Stomach (tissue), 9 donors: Measurements from ENCODE around the gene MRM3. TPM values are rescaled to one million over a fixed set of nuclear protein-coding genes. Genes with fewer than 3 reads are reported as not detected.

Experiments used
- DNase-seq, 2 donors: peaks; one replicate each; pipeline versions ENCODE4 v3.0.0 to v3.0.0-alpha.2; 2013 to 2019
- H3K27ac ChIP-seq, 5 donors: fragments of 200-600 bp in 4 of 5; sonication (generic) in 4 of 5; one replicate each; pipeline ENCODE4 v1.5.1; 2013 to 2019; ENCODE audit warnings: mild to moderate bottlenecking in 1 of 5, moderate library complexity in 1 of 5
- H3K27me3 ChIP-seq, 3 donors: fragments of 200-600 bp; sonication (generic); one replicate each; pipeline ENCODE4 v1.5.1; 2017 to 2019; ENCODE audit warnings: mixed run types in 1 of 3
- H3K36me3 ChIP-seq, 4 donors: fragments of 200-600 bp; sonication (generic); 1 replicate in 3 of 4; 2 replicates in 1 of 4; pipeline ENCODE4 v1.5.1; 2016 to 2019
- H3K4me1 ChIP-seq, 4 donors: fragments of 200-600 bp; sonication (generic); one replicate each; pipeline ENCODE4 v1.5.1; 2016 to 2019
- H3K4me3 ChIP-seq, 4 donors: fragments of 200-600 bp; sonication (generic) in 3 of 4; one replicate each; pipeline ENCODE4 v1.5.1; 2016 to 2019; ENCODE audit warnings: mild to moderate bottlenecking in 1 of 4
- H3K9me3 ChIP-seq, 4 donors: fragments of 200-600 bp; sonication (generic); one replicate each; pipeline ENCODE4 v1.5.1; 2016 to 2019
- CTCF ChIP-seq, 7 experiments: fragments of 450-650 bp in 4 of 7; fragments of 200-600 bp in 3 of 7; sonication (generic) in 3 of 7; IDR thresholded peaks; one replicate each; pipeline ENCODE4 v1.5.1; 2016 to 2019; ENCODE audit warnings: antibody characterized with exemption in 7 of 7, control low read depth in 2 of 7, mild to moderate bottlenecking in 1 of 7
- EP300 ChIP-seq: sonication (generic); formaldehyde crosslinking; IDR thresholded peaks from one replicate; pipeline ENCODE4 v1.6.1; 2017; ENCODE audit warnings: antibody characterized with exemption
- POLR2A ChIP-seq, 4 donors: fragments of 450-650 bp; IDR thresholded peaks; one replicate each; pipeline ENCODE4 v1.6.1; 2016; ENCODE audit warnings: antibody characterized with exemption in 4 of 4, control low read depth in 2 of 4, mild to moderate bottlenecking in 1 of 4, moderate library complexity in 1 of 4
- POLR2AphosphoS5 ChIP-seq, 3 donors: sonication (generic); formaldehyde crosslinking; IDR thresholded peaks; one replicate each; pipeline ENCODE4 v1.6.1; 2016; ENCODE audit warnings: antibody characterized with exemption in 3 of 3
- WGBS, 5 donors: extraction: QIAGEN DNeasy Blood & Tissue Kit in 3 of 5; methylation state at CpG; one replicate each; pipeline versions ENCODE4 v1.1.5 to v1.1.7; 2013 to 2018; 5-methylcytosine and 5-hydroxymethylcytosine counted together
- intact Hi-C: fragments of 100-400 bp; cut with DNase I; formaldehyde crosslinking; loops from one replicate; pipeline ENCODE4 v1.15.1; 2023; ENCODE audit warnings: low total_unique reads
- polyA plus RNA-seq, 3 donors: library from polyadenylated mRNA; stranded (reverse); fragments of 200-250 nt; gene quantifications; one replicate each; pipeline ENCODE4 v1.2.3, GENCODE V29; 2013
- total RNA-seq, 5 donors: library from RNA; depleted of rRNA; stranded (reverse); fragments of >200 nt; gene quantifications; one replicate each; pipeline versions ENCODE4 v1.1.0 to v1.2.3, GENCODE V29; 2014 to 2016
- donor health status: healthy with polysubstance abuse.
- donor health status: Bipolar disorder and iron deficiency.
- donor health status: healthy.

MRM3 gene
- total and polyA plus RNA-seq, 8 donors = 11.2 to 69.2 (median 17.0) TPM

DNA sequence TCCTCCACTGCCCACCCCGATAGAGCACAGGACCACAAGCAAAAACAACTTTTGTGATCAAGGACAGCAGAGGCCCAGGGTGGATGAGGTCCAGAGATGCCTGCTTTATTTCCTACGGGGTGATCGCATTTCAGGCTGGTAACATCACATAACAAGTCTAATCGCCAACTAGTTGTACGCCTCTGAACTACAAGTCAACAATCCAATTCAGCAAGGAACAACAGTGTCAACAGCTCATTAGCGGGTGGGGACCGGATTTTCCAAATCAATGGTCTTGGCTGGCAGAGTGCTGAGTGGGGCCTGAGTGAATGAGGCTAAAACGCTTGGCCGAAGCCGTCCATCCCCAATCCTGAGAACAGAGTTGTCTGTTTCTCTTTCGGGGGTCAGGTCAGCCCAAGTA is 17.1 kb downstream of the MRM3 start:
- TF ChIP-seq POLR2A (IDR thresholded peaks at IDR 0.05) (no peak), POLR2AphosphoS5 (IDR thresholded peaks at IDR 0.05) (no peak), EP300 (no peak), CTCF (IDR thresholded peaks at IDR 0.05) (no peak)
- peaks cover 0 to 52% (median 29%) of the 10 kb centered on the region in 4 donors for H3K36me3 ChIP-seq
- H3K9me3 ChIP-seq = no peaks in the 10 kb centered on the region
- 81 to 91% (median 88%) methylated on average over 10 to 11 of the region's 11 CpGs for WGBS, 5 donors
- peaks cover 11 to 17% (median 14%) of the 10 kb centered on the region in 4 donors for H3K4me1 ChIP-seq
- intact Hi-C loops = no loop called here
- H3K4me3 ChIP-seq = no peak overlapping the region
- no peak overlapping the region for H3K27ac ChIP-seq
- no peaks in the 10 kb centered on the region for H3K27me3 ChIP-seq
- no peak for DNase-seq

DNA sequence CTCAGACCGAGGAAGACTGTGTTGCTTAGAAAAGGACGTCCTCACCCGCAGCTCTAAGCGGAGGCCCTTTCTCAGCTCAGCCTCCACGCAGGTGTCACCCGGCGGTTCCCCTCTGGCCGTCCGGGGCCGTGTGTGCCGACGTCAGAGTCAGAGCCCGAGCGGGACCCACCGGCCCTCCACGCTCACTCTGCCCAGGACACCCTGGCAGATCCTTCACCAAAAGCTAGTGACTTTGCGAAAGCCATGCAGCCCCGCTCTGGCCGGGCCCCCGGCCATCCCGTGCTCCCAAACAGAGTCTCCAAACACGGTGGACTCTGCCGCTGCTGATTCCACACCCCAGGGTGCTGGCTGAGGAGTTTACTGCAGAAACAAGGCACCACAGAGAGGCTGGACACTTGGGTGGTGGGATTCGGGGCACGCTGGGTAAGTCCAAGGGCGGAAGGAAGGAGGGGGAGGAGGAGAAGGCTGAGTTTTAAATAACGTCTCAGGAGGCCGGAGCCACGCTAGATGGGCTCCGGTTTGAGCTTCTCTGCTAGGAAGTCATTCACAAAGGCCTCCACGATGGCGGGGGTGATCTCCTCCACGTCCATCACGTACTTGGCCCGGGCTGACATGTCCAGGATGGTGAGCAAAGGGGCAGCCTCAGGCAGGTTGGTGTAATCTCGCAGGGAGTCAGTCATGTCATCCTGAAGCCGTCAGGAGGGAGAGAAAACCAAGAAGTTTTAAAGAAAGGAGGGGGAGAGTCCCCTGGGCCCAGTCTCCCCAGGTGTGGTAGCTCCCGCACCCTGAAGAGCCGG is 18.5 kb downstream of the MRM3 start:
- DNase-seq = no peak
- WGBS, 5 donors = 87 to 95% (median 90%) methylated on average over 33 to 39 of the region's 39 CpGs
- H3K27ac ChIP-seq = no peak overlapping the region
- intact Hi-C loops = no loop called here
- H3K4me1 ChIP-seq = peaks cover 0 to 3% (median under 1%) of the 10 kb centered on the region in 4 donors
- H3K27me3 ChIP-seq = no peaks in the 10 kb centered on the region
- H3K36me3 ChIP-seq = peaks cover 0 to 62% (median 34%) of the 10 kb centered on the region in 4 donors
- H3K9me3 ChIP-seq = no peaks in the 10 kb centered on the region
- no peak for TF ChIP-seq POLR2A (IDR thresholded peaks at IDR 0.05)
- no peak for TF ChIP-seq EP300
- no peak for TF ChIP-seq POLR2AphosphoS5 (IDR thresholded peaks at IDR 0.05)
- no peak for TF ChIP-seq CTCF (IDR thresholded peaks at IDR 0.05)
- no peak overlapping the region for H3K4me3 ChIP-seq

- no peaks in the 10 kb centered on the region for H3K9me3 ChIP-seq
- TF ChIP-seq EP300 (no peak), POLR2A (IDR thresholded peaks at IDR 0.05) (no peak), CTCF (IDR thresholded peaks at IDR 0.05) (no peak), POLR2AphosphoS5 (IDR thresholded peaks at IDR 0.05) (no peak)
- peaks cover 0 to 62% (median 38%) of the 10 kb centered on the region in 4 donors for H3K36me3 ChIP-seq
- 64 to 73% (median 71%) methylated on average over 6 of the region's 6 CpGs for WGBS, 5 donors
- H3K27ac ChIP-seq = no peak overlapping the region
- no peaks in the 10 kb centered on the region for H3K4me1 ChIP-seq
- intact Hi-C loops = no loop called here
- H3K4me3 ChIP-seq = no peak overlapping the region
- DNase-seq = no peak
- no peaks in the 10 kb centered on the region for H3K27me3 ChIP-seq
Measured at GRCh38 chr17:801660-802059, 19.5 kb downstream of the MRM3 start.

DNA sequence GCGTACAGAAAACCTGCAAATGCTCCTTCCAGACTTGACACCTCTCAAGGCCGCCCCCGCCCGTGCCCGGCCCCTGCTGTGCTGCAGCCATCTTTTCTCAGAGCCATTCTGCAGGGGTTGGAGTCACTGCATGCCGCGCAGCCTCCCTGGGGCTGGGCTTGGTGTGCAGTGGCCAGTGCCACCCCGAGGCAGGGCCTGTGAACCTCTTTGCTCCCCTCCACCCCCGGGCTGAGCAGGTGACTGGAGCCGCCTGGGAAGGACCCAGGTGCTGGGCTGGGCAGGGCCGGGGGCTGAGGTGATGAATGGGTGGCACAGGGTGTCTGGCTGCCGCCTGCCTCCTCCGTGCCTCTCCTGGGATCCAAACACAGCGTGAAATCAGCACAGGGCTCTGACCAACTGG is 20.3 kb downstream of the MRM3 start:
- TF ChIP-seq EP300 (no peak), CTCF (IDR thresholded peaks at IDR 0.05) (no peak), POLR2AphosphoS5 (IDR thresholded peaks at IDR 0.05) (no peak), POLR2A (IDR thresholded peaks at IDR 0.05) (no peak)
- Histone ChIP-seq H3K36me3 (peaks cover 0 to 62% (median 42%) of the 10 kb centered on the region in 4 donors), H3K4me3 (no peak overlapping the region), H3K9me3 (no peaks in the 10 kb centered on the region), H3K4me1 (no peaks in the 10 kb centered on the region), H3K27me3 (no peaks in the 10 kb centered on the region), H3K27ac (no peak overlapping the region)
- WGBS, 5 donors = 92 to 97% (median 93%) methylated on average over 14 of the region's 14 CpGs
- intact Hi-C loops = no loop called here
- DNase-seq = no peak
